GM23338 (cell line): ENCODE data around the gene NEK7.

Experiments
- CREB1 ChIP-seq: fragments of 250-450 bp; sonication (Bioruptor Pico); IDR thresholded peaks from 2 replicates; pipeline ENCODE4 v1.5.0; 2020; ENCODE audit warnings: low read depth, mild to moderate bottlenecking, moderate library complexity
- EZH2 ChIP-seq: fragments of 200-600 bp; sonication (generic); IDR thresholded peaks from one replicate; pipeline ENCODE4 v1.8.0; 2017; ENCODE audit warnings: antibody characterized with exemption, mild to moderate bottlenecking, low read depth; ENCODE audit not compliant: unreplicated experiment
- EZH2phosphoT487 ChIP-seq: fragments of 200-600 bp; sonication (generic); IDR thresholded peaks from one replicate; pipeline ENCODE4 v1.8.1; 2018; ENCODE audit warnings: antibody characterized with exemption; ENCODE audit not compliant: unreplicated experiment
- JUNB ChIP-seq: IDR thresholded peaks from one replicate; pipeline ENCODE4 v1.6.1; 2016; ENCODE audit warnings: antibody characterized with exemption; ENCODE audit not compliant: unreplicated experiment
- NANOG ChIP-seq: IDR thresholded peaks from 2 replicates; pipeline ENCODE4 v1.6.1; 2016; ENCODE audit warnings: antibody characterized with exemption, borderline replicate concordance
- POLR2AphosphoS5 ChIP-seq: IDR thresholded peaks from 2 replicates; pipeline ENCODE4 v1.6.1; 2016; ENCODE audit warnings: antibody characterized with exemption, low read depth
- REST ChIP-seq: IDR thresholded peaks from one replicate; pipeline ENCODE4 v1.6.1; 2018; ENCODE audit warnings: antibody characterized with exemption; ENCODE audit not compliant: unreplicated experiment
- STAT1 ChIP-seq: IDR thresholded peaks from one replicate; pipeline ENCODE4 v1.6.1; 2016; ENCODE audit warnings: antibody characterized with exemption; ENCODE audit not compliant: unreplicated experiment
- ZNF114 ChIP-seq: fragments of 250-450 bp; sonication (Bioruptor Pico); IDR thresholded peaks from 2 replicates; pipeline ENCODE4 v1.5.0; 2020; ENCODE audit warnings: mild to moderate bottlenecking, moderate library complexity
- ZNF331 ChIP-seq: fragments of 250-450 bp; sonication (Bioruptor Pico); IDR thresholded peaks from 2 replicates; pipeline ENCODE4 v1.5.0; 2020; ENCODE audit warnings: low read depth, mild to moderate bottlenecking, moderate library complexity
- TF ChIP-seq, protein P1 (sequence below), 2 experiments: fragments of 200-600 bp in 1 of 2; sonication (generic) in 1 of 2; conservative IDR thresholded peaks; 2 replicates each; pipeline versions ENCODE4 v1.5.1 to v1.6.1; 2016 to 2017; ENCODE audit warnings: antibody characterized with exemption in 2 of 2, low read depth in 2 of 2, mild to moderate bottlenecking in 2 of 2, moderate library complexity in 1 of 2
- TF ChIP-seq, protein P2 (sequence below): fragments of 250-450 bp; sonication (Bioruptor Pico); IDR thresholded peaks from 2 replicates; pipeline ENCODE4 v1.5.0; 2020; ENCODE audit warnings: mild to moderate bottlenecking, moderate library complexity

GRCh38 chr1:198121056-198121826, 35.6 kb upstream of the NEK7 start:
- TF ChIP-seq, protein P1, sequence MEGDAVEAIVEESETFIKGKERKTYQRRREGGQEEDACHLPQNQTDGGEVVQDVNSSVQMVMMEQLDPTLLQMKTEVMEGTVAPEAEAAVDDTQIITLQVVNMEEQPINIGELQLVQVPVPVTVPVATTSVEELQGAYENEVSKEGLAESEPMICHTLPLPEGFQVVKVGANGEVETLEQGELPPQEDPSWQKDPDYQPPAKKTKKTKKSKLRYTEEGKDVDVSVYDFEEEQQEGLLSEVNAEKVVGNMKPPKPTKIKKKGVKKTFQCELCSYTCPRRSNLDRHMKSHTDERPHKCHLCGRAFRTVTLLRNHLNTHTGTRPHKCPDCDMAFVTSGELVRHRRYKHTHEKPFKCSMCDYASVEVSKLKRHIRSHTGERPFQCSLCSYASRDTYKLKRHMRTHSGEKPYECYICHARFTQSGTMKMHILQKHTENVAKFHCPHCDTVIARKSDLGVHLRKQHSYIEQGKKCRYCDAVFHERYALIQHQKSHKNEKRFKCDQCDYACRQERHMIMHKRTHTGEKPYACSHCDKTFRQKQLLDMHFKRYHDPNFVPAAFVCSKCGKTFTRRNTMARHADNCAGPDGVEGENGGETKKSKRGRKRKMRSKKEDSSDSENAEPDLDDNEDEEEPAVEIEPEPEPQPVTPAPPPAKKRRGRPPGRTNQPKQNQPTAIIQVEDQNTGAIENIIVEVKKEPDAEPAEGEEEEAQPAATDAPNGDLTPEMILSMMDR (conservative IDR thresholded peaks at IDR 0.05; ENCODE audit: low read depth in 2 of 2): no peak
- TF ChIP-seq, protein P2, sequence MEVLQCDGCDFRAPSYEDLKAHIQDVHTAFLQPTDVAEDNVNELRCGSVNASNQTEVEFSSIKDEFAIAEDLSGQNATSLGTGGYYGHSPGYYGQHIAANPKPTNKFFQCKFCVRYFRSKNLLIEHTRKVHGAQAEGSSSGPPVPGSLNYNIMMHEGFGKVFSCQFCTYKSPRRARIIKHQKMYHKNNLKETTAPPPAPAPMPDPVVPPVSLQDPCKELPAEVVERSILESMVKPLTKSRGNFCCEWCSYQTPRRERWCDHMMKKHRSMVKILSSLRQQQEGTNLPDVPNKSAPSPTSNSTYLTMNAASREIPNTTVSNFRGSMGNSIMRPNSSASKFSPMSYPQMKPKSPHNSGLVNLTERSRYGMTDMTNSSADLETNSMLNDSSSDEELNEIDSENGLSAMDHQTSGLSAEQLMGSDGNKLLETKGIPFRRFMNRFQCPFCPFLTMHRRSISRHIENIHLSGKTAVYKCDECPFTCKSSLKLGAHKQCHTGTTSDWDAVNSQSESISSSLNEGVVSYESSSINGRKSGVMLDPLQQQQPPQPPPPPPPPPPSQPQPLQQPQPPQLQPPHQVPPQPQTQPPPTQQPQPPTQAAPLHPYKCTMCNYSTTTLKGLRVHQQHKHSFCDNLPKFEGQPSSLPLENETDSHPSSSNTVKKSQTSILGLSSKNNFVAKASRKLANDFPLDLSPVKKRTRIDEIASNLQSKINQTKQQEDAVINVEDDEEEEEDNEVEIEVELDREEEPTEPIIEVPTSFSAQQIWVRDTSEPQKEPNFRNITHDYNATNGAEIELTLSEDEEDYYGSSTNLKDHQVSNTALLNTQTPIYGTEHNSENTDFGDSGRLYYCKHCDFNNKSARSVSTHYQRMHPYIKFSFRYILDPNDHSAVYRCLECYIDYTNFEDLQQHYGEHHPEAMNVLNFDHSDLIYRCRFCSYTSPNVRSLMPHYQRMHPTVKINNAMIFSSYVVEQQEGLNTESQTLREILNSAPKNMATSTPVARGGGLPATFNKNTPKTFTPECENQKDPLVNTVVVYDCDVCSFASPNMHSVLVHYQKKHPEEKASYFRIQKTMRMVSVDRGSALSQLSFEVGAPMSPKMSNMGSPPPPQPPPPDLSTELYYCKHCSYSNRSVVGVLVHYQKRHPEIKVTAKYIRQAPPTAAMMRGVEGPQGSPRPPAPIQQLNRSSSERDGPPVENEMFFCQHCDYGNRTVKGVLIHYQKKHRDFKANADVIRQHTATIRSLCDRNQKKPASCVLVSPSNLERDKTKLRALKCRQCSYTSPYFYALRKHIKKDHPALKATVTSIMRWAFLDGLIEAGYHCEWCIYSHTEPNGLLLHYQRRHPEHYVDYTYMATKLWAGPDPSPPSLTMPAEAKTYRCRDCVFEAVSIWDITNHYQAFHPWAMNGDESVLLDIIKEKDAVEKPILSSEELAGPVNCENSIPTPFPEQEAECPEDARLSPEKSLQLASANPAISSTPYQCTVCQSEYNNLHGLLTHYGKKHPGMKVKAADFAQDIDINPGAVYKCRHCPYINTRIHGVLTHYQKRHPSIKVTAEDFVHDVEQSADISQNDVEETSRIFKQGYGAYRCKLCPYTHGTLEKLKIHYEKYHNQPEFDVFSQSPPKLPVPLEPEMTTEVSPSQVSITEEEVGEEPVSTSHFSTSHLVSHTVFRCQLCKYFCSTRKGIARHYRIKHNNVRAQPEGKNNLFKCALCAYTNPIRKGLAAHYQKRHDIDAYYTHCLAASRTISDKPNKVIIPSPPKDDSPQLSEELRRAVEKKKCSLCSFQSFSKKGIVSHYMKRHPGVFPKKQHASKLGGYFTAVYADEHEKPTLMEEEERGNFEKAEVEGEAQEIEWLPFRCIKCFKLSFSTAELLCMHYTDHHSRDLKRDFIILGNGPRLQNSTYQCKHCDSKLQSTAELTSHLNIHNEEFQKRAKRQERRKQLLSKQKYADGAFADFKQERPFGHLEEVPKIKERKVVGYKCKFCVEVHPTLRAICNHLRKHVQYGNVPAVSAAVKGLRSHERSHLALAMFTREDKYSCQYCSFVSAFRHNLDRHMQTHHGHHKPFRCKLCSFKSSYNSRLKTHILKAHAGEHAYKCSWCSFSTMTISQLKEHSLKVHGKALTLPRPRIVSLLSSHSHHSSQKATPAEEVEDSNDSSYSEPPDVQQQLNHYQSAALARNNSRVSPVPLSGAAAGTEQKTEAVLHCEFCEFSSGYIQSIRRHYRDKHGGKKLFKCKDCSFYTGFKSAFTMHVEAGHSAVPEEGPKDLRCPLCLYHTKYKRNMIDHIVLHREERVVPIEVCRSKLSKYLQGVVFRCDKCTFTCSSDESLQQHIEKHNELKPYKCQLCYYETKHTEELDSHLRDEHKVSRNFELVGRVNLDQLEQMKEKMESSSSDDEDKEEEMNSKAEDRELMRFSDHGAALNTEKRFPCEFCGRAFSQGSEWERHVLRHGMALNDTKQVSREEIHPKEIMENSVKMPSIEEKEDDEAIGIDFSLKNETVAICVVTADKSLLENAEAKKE: no peak
- TF ChIP-seq EZH2: no peak
- TF ChIP-seq REST: no peak
- no peak for TF ChIP-seq EZH2phosphoT487
- TF ChIP-seq POLR2AphosphoS5: no peak
- no peak for TF ChIP-seq CREB1
- TF ChIP-seq JUNB: no peak
- no peak for TF ChIP-seq STAT1
- TF ChIP-seq NANOG: no peak
- TF ChIP-seq ZNF114: no peak
- no peak for TF ChIP-seq ZNF331
